ENCODE data around the gene RAB14.

RAB14 gene

GRCh38 chr9:121200356-121200755 is 1.3 kb downstream of the RAB14 start:
- no peak for TF ChIP-seq CTCF (conservative IDR thresholded peaks at IDR 0.05; ENCODE audit: low read depth, low read length)
- peaks cover 53% of the 10 kb centered on the region for H3K4me1 ChIP-seq (ENCODE audit: low read depth, poor library complexity, severe bottlenecking)
- peaks cover 62% of the 10 kb centered on the region for H3K79me2 ChIP-seq (ENCODE audit: insufficient read depth, low read depth)
- no peak overlapping the region for H2AFZ ChIP-seq (ENCODE audit: low read depth)
- H3K9ac ChIP-seq: peak overlapping the region; percentile 71; the same call in 1 of the 2 replicates
- no peaks in the 10 kb centered on the region for H3K27me3 ChIP-seq (ENCODE audit: insufficient read depth, low read depth)
- no peaks in the 10 kb centered on the region for H3K36me3 ChIP-seq (ENCODE audit: insufficient read depth)
- H4K20me1 ChIP-seq (ENCODE audit: insufficient read depth): peaks cover 44% of the 10 kb centered on the region
- H3K27ac ChIP-seq: peak overlapping the region; percentile 24; the same call in 1 of the 2 replicates
- H3K4me2 ChIP-seq: peak overlapping the region; percentile 69
- H3K4me3 ChIP-seq (IDR thresholded peaks at IDR 0.05; ENCODE audit: insufficient read depth, low read depth, low read length): no peak overlapping the region

DNA sequence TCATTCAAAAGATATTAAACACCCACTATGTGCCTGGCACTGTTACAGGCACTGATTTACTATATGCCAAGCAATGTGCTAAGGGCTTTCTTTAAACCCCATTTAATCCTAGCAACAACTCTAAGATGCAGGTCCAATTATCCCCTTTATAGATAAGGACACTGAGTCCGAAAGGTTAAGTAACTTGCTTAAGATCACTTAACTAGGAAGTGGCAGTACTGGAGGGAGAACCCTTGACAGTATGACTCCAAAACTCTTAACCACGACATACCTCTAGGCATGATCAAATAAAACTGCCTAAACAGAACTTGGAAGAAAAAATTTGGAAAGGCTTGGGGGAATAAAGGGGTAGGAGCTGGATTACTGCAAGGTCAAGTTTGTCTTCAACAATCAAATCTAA is 1.7 kb downstream of the RAB14 start:
- peaks cover 57% of the 10 kb centered on the region for H3K4me1 ChIP-seq (ENCODE audit: low read depth, poor library complexity, severe bottlenecking)
- H3K27ac ChIP-seq: no peak overlapping the region
- H3K79me2 ChIP-seq (ENCODE audit: insufficient read depth, low read depth): peaks cover 66% of the 10 kb centered on the region

DNA sequence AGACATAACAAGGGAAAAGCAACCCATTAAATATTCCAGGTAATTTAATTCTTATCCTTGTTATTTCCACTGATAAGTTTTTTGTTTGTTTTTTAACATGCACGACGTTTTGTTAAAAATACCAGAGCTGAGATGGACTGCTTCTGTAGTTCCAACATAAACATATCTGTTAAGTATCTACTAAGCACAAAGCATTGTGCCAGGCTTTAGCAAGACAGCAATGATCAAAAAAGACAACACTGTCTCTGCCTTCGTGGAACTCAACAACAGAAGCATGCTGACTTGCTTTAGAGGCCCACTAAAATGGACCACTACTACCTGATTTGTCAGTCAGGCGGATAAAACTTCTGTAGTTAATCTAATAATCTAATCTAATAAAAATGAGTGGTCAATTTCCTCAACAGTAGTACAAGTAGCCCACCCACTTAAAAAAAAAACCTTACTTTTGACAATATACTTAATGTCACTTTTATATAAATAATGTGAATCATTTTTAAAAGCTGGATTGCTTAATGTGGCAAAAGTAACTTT is 3.1 kb downstream of the RAB14 start:
- H3K27me3 ChIP-seq (ENCODE audit: insufficient read depth, low read depth): no peaks in the 10 kb centered on the region
- H3K27ac ChIP-seq: no peak overlapping the region
- no peak overlapping the region for H3K4me3 ChIP-seq (IDR thresholded peaks at IDR 0.05; ENCODE audit: insufficient read depth, low read depth, low read length)
- no peak overlapping the region for H3K9ac ChIP-seq
- no peak for TF ChIP-seq CTCF (conservative IDR thresholded peaks at IDR 0.05; ENCODE audit: low read depth, low read length)
- no peak overlapping the region for H2AFZ ChIP-seq (ENCODE audit: low read depth)
- H3K4me2 ChIP-seq: peak overlapping the region; percentile 69; the same call in 1 of the 2 replicates
- peaks cover 79% of the 10 kb centered on the region for H3K79me2 ChIP-seq (ENCODE audit: insufficient read depth, low read depth)
- H3K36me3 ChIP-seq (ENCODE audit: insufficient read depth): no peaks in the 10 kb centered on the region
- peaks cover 57% of the 10 kb centered on the region for H4K20me1 ChIP-seq (ENCODE audit: insufficient read depth)
- H3K4me1 ChIP-seq (ENCODE audit: low read depth, poor library complexity, severe bottlenecking): peaks cover 67% of the 10 kb centered on the region

More for the DNA sequence above, 1.7 kb downstream of the RAB14 start:
- no peak overlapping the region for H3K4me3 ChIP-seq (IDR thresholded peaks at IDR 0.05; ENCODE audit: insufficient read depth, low read depth, low read length)
- no peak overlapping the region for H2AFZ ChIP-seq (ENCODE audit: low read depth)
- H3K4me2 ChIP-seq: peak overlapping the region; percentile 69
- no peak overlapping the region; the same call in 1 of the 2 replicates for H3K9ac ChIP-seq
- no peaks in the 10 kb centered on the region for H3K36me3 ChIP-seq (ENCODE audit: insufficient read depth)
- no peak for TF ChIP-seq CTCF (conservative IDR thresholded peaks at IDR 0.05; ENCODE audit: low read depth, low read length)
- H4K20me1 ChIP-seq (ENCODE audit: insufficient read depth): peaks cover 47% of the 10 kb centered on the region
- no peaks in the 10 kb centered on the region for H3K27me3 ChIP-seq (ENCODE audit: insufficient read depth, low read depth)

- Histone ChIP-seq H3K36me3 (ENCODE audit: insufficient read depth) (no peaks in the 10 kb centered on the region), H3K9ac (no peak overlapping the region), H3K27ac (no peak overlapping the region), H2AFZ (ENCODE audit: low read depth) (no peak overlapping the region), H3K4me3 (IDR thresholded peaks at IDR 0.05; ENCODE audit: insufficient read depth, low read depth, low read length) (no peak overlapping the region), H3K4me1 (ENCODE audit: low read depth, poor library complexity, severe bottlenecking) (peaks cover 77% of the 10 kb centered on the region), H3K4me2 (peak overlapping the region; percentile 69), H3K27me3 (ENCODE audit: insufficient read depth, low read depth) (no peaks in the 10 kb centered on the region), H3K79me2 (ENCODE audit: insufficient read depth, low read depth) (peaks cover 94% of the 10 kb centered on the region), H4K20me1 (ENCODE audit: insufficient read depth) (peaks cover 69% of the 10 kb centered on the region)
- no peak for TF ChIP-seq CTCF (conservative IDR thresholded peaks at IDR 0.05; ENCODE audit: low read depth, low read length)
These were observed 4.5 kb downstream of the RAB14 start for GRCh38 chr9:121197132-121197531.
